ENCODE data around the gene GTF3C1. TPM values are rescaled to one million over a fixed set of nuclear protein-coding genes. Genes with fewer than 3 reads are reported as not detected.

Gene GTF3C1
- total RNA-seq, 2 experiments from 2014 or later, result 60.3 to 61.0 TPM

GRCh38 chr16:27566417-27566816 is 16.7 kb upstream of the GTF3C1 start:
- POLR2A ChIA-PET, result no interaction called here
- CTCF ChIA-PET, result no interaction called here

DNA sequence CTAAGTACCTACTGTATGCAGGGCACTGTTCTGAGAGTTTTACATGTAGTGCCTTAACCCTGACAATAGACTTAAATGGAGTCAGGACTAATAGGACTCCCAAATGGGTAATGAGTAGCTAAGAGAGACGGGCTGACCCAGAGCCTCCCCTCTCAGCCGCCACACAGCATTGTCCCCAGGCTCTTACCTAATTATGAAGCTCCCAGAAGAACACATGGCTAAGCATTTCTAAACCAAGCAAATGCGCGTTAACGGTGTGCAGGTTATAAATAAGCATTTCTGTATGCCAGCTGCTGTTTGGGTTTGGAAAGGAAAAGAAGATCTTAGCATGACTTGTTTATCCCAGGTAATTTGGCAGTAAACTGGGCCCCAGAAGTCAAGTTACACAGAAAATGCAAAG is 14.5 kb upstream of the GTF3C1 start:
- CTCF ChIA-PET, result no interaction called here
- POLR2A ChIA-PET, result no interaction called here

GRCh38 chr16:27561216-27561615 is 11.5 kb upstream of the GTF3C1 start:
- CTCF ChIA-PET, result no interaction called here
- POLR2A ChIA-PET, result no interaction called here

DNA sequence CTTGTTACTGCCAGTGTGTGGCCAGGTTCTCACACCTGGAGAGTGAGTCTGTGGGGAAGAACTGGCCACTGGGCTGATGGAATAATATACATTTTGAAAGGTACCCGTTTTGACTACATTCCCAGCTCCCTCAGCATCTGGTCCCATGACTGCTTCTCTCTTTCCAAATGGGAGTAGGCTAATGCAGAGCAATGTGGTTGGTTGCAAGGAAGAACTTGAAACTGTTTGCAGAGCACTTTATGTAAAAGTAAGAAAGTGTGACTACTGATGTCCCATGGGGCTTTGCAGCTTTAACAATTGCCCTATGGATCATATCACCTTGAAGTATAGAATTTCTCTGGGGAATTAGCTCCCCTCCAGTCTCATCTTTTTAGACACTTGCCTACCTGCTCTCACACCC is 9.2 kb upstream of the GTF3C1 start:
- CTCF ChIA-PET, result no interaction called here
- POLR2A ChIA-PET, result no interaction called here

DNA sequence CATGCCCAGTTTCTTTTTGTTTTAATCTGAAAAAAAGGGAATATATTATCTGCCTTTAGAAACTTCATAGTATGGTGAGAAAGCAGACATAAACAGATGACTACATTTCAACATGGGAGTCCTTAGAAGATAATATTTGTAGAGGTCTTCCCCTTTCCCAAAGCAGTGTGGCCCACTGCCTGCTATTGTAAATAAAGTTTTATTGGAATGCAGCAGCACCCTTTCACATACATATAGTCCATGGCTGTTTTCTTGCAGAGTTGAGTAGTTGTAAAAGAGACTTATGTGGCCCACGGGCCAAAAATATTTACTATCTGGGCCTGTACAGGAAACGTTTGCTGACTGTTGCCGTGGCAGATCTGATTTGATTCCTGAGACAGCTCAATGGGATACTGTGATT is 8.7 kb upstream of the GTF3C1 start:
- CTCF ChIA-PET, result no interaction called here
- POLR2A ChIA-PET, result no interaction called here

GRCh38 chr16:27556471-27556870 is 6.8 kb upstream of the GTF3C1 start:
- ChIA-PET CTCF (no interaction called here), POLR2A (no interaction called here)

- POLR2A ChIA-PET, result interaction anchor here (0.6 kb wide), 1 partner anchor 136 kb away, joined by 3 read pairs; no protein-coding TSS in a partner anchor
- CTCF ChIA-PET, result no interaction called here
Measured at GRCh38 chr16:27551036-27551435, 1.3 kb upstream of the GTF3C1 start.

GRCh38 chr16:27550582-27550920 is 838 bp upstream of the GTF3C1 start:
- CTCF ChIA-PET, result no interaction called here
- POLR2A ChIA-PET, result interaction anchor here (0.7 kb wide), 1 partner anchor 347 kb away, joined by 3 read pairs; the partner anchor contains the start of gene KDM8

DNA sequence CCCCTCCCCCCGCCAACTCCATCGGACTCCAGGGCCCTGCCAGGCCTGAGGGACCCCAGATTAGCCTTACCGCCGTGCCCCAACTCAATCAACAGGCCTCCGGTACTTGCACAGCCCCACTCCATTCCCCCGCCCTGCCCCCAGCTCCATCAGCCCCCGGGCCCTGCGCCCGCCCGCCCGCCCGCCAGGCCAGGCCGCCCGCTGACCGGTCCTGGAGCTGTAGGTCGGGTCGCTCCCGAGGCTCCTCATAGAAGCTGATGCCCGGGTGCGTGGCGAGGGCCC is 308 bp downstream of the GTF3C1 start:
- ChIA-PET CTCF (no interaction called here), POLR2A (no interaction called here)

DNA sequence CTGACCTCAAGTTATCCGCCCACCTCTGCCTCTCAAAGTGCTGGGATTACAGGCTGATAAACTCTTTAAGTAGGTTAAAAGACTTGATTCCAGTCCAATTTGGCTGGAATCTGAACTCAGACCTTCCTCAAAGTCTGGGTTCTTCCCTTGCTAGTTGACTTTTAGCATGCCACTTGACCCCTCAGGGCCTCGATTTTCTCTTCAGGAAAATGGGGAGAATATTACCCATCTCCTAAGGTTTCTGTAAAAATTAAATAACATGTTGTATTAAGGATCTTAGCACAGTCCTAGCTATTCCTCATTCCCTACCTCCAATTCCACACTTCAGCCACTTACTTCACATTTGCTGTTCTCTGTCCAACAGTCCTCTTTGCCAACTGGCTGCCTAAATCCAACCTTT is 1.9 kb downstream of the GTF3C1 start:
- CTCF ChIA-PET, result interaction anchor here (0.5 kb wide), 1 partner anchor 115 kb away, joined by 3 read pairs; no protein-coding TSS in a partner anchor
- POLR2A ChIA-PET, result interaction anchor here (0.6 kb wide), 1 partner anchor 17 kb away, joined by 3 read pairs; no protein-coding TSS in a partner anchor

DNA sequence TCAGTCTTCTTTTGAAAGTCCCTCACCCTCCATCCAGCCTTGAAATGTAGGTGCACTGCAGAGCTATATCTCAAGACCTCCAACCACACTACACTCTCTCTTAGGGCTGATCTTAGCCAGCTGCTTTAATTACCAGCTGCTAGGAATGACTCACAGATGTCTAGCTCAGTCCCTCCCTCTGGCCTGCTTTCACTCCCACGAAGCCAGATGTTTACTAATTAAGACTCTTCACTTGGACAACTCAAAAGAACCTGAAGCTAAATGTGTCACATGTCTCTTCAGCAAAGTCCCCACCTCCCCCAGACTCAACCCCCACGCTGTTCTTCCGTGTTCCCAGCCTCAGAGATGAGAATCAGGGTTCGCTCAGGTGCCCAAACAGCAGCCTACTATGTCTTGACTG is 2.6 kb downstream of the GTF3C1 start:
- ChIA-PET CTCF (no interaction called here), POLR2A (interaction anchor here (0.7 kb wide), 1 partner anchor 343 kb away, joined by 3 read pairs; no protein-coding TSS in a partner anchor)

DNA sequence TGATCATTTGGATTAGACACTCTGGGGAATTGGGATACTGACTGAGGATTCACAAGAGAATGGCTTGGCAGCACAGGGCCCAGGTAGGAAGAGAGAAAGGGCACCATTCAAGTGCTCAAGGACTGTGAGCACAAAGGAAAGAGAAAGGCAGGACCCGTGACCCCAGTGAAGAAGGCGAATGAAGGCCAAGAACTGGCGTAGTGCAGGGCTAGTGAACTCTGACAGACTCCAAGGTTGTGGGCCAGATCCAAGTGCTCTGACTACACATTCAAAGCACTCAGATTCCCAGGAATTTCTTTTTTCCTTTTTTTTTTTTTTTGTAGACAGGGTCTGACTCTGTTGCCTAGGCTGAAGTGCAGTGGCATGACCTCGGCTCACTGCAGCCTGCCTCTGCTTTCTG is 5.0 kb downstream of the GTF3C1 start:
- ChIA-PET POLR2A (no interaction called here), CTCF (interaction anchor here (0.6 kb wide), 1 partner anchor 666 kb away, joined by 3 read pairs; no protein-coding TSS in a partner anchor)

GRCh38 chr16:27543801-27544200 is 5.9 kb downstream of the GTF3C1 start:
- CTCF ChIA-PET, result no interaction called here
- POLR2A ChIA-PET, result no interaction called here

GRCh38 chr16:27539636-27540035 is 10.1 kb downstream of the GTF3C1 start:
- ChIA-PET CTCF (no interaction called here), POLR2A (no interaction called here)

- ChIA-PET CTCF (interaction anchor here (0.7 kb wide), 1 partner anchor 63 kb away, joined by 7 read pairs; no protein-coding TSS in a partner anchor), POLR2A (no interaction called here)
Measured at GRCh38 chr16:27539120-27539519, 10.6 kb downstream of the GTF3C1 start.

DNA sequence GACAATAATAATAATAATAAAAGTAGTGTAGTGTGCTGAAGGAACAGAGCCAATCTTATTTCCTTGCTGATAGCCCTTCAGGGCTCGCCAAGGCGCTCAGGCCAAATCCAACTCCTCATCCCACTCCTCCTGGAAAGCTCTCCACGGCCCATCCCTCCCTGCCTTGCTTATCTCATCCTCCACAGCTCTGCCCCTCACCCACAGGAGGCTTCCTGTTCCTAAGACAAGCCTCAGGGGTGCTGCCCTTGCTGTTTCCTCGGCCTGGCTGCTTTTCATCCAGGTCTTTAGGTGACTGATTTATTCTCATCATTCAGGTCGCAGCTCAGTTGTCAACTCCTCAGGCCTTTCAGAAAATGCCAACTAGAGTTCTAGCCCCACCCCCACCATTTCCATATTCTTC is 11.2 kb downstream of the GTF3C1 start:
- ChIA-PET POLR2A (no interaction called here), CTCF (no interaction called here)

DNA sequence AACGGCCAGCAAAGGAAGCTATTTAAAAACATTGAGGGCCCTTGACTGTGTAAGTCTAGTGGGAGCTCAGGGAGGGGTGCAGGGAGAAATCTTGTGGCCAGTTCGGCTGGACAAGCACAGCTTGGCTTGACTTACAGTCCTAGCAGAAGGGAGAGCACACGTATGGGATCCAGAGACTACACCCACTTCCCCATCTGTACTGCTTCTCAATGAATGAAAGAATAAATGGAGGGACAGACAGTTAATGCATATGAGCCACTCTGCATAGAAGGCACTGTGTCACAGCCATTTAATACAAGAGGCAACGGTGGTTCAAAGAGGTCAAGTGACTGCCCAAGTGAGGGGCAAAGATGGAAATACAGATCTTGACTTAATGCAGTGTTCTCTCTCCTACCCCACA is 15.5 kb downstream of the GTF3C1 start:
- CTCF ChIA-PET, result no interaction called here
- POLR2A ChIA-PET, result no interaction called here

DNA sequence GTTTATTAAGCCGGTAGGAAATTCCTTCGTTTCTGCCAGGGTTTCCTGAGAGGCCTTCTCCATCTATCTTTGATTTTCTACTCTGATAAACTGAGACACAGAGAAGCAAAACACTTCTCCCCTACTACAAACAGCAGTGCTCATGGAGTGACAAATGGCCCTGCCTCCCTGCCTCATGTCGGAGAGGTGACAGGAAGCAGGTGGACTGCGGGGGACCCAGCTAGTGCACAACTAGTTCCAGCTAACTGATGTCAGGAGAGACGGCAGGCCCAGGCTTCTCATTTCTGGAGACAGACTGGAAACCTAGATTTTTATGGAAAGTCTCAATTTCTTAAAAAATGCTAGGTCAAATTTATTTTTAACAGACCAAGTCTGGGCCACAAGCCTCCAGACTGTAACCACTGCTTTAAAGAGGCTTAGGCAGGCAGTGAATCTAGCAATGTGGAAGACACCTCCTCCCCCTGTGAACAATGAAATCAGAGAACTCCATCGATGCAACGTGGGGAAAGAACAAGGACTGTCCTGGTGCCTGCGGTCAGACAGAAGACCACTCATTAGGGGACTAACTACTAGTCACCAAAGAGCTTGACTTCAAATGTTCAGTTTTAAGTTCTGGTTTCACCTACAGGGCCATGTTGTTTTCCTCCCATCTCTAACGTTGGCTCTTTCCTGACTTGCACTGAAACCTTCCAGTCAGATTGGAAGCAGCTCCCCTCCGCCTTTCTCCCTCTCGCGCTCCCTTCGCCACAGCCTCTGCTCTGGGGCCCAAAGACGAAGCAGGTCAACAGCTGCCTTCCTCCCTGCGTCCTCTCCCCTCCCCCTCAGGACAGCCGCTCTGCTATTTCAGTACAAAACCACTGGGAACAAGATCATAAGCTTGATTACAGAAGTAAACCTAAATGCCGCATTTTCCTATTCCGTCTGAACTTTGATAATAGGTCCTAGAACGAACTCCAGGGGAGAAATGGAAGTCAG is 17.6 kb downstream of the GTF3C1 start:
- ChIA-PET POLR2A (no interaction called here), CTCF (no interaction called here)

DNA sequence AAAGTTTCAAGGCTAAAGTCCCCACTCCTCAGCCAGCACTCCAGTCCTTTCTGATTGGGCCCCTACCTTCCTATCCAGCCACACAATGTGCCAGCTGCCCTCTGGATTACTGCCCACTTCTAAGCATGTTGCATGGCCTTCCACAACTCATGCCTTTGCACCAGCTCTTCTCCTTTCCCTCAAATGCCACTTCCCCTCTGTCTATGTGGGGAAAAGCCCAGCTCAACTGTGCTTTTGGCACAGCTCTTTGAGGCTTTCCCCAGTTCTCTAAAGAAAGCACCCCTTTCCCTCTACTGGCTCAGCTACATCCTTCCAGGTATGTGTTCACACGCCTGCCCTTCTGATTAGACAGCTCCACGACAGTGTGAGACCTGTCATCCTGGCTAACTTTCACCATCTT is 18.5 kb downstream of the GTF3C1 start:
- CTCF ChIA-PET, result no interaction called here
- POLR2A ChIA-PET, result interaction anchor here (0.6 kb wide), 1 partner anchor 17 kb away, joined by 3 read pairs; no protein-coding TSS in a partner anchor

DNA sequence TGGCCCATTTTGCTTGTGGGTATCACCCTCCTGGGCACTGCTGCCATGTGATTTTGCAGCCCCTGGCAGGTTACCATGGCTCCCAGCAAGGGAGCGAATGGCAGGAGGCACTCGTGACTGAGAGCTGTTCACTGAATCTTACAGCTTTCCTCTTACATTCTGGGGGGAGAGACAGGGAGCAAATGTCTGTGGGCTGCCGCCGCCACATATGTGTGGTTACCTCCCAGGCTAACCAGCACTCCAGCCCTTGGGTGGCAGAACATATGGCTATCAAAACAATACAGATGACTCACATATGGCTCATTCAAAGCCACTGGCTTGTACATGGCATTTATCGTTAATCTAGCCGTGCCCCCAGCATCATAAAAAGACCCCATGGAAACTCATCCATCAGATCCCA is 19.8 kb downstream of the GTF3C1 start:
- POLR2A ChIA-PET, result no interaction called here
- CTCF ChIA-PET, result no interaction called here

DNA sequence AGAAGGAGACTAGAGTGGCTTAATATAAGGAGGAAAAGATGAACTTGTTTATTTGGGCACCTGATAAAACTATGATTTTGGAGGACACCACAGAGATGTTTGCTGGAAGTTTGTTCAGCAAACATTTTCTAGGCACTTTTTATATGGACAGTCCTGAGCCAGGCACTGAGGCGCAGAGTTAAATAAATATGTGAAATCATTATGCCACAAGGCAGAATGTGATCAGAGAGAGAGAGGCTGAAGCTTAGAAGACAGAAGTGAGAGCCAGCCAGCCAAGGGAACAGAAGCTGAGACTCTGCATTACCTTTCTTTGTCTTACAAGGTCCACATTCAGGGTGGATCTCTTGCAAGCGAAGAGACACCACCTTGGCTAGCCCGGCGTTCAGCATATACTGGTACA is 21.4 kb downstream of the GTF3C1 start:
- POLR2A ChIA-PET, result no interaction called here
- CTCF ChIA-PET, result no interaction called here

- ChIA-PET CTCF (no interaction called here), POLR2A (no interaction called here)
Measured at GRCh38 chr16:27526180-27526579, 23.5 kb downstream of the GTF3C1 start.

All from activated CD8-positive, alpha-beta memory T cell treated with anti-CD3 and anti-CD28 coated beads for 36 hours (primary cell).